Activated naive CD4-positive, alpha-beta T cell treated with anti-CD3 and anti-CD28 coated beads, Interleukin-2, amount 50 U/mL, for 16 hours (primary cell): ENCODE measurements around the gene EPM2AIP1.
"Not testable (repeated sequence)": the region's sequence is repeated elsewhere in the genome, so short reads cannot be mapped to it uniquely, and the experiment has no call there.

Source experiments
- DNase-seq: peaks from one replicate; pipeline ENCODE4 v3.0.0-alpha.2; 2020

EPM2AIP1 gene

GRCh38 chr3:36992806-36993325 lies at the start of gene EPM2AIP1:
TSS of gene EPM2AIP1 (minus strand) at chr3:36993131. CDS start at chr3:36993077, 54 bp downstream.
- no peak for DNase-seq

DNA sequence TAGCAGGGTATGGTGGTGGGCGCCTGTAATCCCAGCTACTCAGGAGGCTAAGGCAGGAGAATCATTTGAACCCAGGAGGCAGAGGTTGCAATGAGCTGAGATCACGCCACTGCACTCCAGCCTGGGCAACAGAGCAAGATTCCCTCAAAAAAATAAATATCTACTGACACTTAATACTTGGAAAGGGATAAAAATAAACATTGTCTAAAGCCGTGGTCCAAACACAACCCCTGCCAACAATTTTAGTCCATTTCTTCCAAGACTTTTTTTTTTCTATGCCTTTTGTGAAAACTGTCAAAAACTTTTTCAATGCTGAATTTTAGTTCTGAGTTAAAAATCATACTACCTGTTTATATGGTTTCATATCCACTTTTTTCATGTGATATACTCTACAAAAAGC lies 49.8 kb upstream of the EPM2AIP1 start:
- not testable (repeated sequence) for DNase-seq

GRCh38 chr3:37041546-37042195 lies 48.7 kb upstream of the EPM2AIP1 start:
- no peak for DNase-seq

GRCh38 chr3:37040231-37040630 lies 47.3 kb upstream of the EPM2AIP1 start:
- DNase-seq, result no peak

DNA sequence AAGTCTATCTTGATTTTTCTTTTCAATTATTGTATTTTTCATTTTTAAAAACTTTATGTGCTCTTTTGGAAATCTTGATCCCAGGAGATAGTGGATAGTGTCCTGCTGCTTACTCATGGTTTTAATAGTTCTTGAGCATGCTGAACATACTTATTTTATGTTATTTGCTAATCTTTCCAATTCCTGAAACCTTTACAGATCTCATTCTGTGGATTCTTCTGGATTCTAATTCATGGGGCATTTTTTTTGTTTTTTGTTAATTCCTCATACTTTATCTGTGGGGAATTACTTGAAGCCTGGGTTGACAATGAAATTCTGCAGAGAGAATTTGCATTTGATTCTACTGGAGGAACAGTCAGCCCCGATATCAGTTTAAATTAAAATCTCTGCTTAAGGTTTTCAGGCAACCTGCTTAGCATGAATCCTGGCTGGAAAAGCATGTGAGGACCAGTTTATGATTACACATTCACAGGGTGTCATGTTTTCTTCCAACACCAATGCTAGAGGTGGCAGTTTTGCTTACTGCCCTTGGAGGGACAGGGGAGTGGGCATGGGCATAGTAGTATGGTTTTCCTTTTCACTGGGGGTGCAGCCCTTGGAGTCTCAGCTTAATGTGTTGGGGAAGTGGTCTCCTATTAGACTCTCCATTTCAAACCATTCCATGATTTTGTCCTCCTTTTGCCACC lies 46.4 kb upstream of the EPM2AIP1 start:
- DNase-seq, result no peak

- DNase-seq, result no peak
These were observed 44.4 kb upstream of the EPM2AIP1 start for GRCh38 chr3:37037352-37037751.

DNA sequence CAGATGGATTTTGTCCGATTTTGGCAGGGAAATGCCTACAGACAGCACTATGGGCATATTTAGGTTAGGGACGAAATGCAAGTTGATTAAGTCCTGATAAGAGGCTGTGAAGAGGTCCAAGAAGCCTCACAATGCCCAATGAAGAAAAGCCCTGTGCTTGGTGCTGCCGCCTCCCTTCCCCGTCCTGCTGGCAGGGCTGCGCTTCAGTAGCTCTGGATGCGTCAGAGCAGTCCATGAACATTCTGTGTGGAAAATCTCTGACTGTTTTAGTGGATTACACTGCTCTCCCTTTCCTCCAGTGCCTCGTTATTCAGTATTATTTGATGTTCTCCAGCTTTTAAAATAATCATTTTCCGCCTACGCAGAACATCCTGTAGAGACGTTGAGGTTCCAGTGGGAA lies 40.0 kb upstream of the EPM2AIP1 start:
- DNase-seq, result no peak

DNA sequence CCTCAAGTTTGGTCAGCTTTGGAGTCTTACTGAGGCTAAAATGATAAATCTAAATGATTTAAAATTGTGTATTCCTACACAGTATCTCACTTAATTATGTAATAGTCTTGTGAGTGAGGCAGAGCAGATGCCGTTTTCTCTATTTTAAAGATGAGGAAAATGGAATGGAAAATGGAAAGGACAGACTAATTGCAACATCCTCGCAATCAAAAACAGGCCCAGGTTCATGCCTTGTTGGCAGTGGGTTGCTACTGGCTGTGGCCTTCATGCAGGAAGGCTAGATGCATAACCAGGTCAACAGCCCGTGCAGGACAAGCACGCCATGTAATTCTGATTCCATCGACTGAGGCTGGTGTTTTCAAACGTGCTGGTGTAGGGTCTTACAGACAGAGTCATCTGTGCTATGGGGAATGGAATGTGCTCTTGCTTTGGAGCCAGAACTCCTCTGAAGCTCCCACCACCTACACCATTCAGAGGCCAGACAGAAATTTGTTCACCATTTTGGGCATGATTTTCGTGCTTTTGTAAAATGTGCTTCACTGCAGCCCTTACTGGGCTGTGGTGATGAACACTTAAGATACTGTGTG lies 38.3 kb upstream of the EPM2AIP1 start:
- DNase-seq, result no peak

DNA sequence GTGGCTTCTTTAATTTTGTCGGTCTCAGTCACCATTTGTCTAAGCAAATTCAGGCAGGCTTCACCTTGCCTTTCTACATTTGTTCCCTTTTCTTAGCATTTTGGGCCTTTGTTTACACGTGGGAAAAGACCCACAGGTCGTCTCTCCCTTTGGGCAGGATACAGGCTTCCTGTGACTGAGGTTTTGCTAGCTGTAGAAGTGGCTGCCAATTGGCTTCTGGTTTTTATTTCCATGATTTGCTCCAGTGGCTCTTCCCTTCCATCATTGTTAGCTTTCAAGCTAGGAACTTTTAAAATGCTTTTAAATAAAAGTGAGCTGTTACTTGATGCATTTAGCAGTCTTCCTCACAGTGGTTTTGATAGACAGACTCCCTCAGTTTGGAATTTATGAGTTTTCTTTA lies 37.7 kb upstream of the EPM2AIP1 start:
- DNase-seq, result no peak

GRCh38 chr3:37029516-37030163 lies 36.7 kb upstream of the EPM2AIP1 start:
- DNase-seq, result no peak

GRCh38 chr3:37029111-37029510 lies 36.2 kb upstream of the EPM2AIP1 start:
- no peak for DNase-seq

- DNase-seq, result no peak
These were observed 35.4 kb upstream of the EPM2AIP1 start for GRCh38 chr3:37028329-37028728.

DNA sequence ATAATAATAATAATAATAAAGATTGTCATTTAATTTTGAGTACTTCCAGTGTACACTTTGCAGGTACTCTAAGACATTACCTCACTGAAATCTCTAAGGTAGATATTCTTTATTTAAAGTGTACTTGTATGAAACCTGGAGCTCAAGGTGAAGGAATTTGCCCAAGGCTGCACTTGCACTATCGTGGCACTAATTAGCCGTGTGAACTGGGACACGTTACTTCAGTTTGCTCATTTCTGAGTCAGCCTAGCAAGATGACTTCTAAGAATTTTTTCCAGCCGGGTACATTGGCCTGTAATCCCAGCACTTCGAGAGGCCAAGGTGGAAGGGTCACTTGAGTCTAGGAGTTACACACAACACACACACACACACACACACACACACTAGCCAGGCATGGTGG lies 33.9 kb upstream of the EPM2AIP1 start:
- no peak for DNase-seq

DNA sequence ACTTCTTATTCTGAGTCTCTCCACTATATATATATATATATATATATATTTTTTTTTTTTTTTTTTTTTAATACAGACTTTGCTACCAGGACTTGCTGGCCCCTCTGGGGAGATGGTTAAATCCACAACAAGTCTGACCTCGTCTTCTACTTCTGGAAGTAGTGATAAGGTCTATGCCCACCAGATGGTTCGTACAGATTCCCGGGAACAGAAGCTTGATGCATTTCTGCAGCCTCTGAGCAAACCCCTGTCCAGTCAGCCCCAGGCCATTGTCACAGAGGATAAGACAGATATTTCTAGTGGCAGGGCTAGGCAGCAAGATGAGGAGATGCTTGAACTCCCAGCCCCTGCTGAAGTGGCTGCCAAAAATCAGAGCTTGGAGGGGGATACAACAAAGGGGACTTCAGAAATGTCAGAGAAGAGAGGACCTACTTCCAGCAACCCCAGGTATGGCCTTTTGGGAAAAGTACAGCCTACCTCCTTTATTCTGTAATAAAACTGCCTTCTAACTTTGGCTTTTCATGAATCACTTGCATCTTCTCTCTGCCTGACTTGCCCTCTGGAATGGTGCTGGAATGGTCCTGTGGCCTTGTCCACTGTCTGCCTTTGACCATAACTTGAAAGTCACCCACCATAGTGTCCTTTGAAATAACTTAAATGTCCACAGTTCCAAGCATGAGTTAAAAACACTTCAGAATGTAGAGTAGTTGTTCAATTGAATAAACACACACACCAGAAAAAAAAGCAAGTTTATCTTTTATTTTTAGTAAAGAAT lies 32.8 kb upstream of the EPM2AIP1 start:
- DNase-seq, result no peak

DNA sequence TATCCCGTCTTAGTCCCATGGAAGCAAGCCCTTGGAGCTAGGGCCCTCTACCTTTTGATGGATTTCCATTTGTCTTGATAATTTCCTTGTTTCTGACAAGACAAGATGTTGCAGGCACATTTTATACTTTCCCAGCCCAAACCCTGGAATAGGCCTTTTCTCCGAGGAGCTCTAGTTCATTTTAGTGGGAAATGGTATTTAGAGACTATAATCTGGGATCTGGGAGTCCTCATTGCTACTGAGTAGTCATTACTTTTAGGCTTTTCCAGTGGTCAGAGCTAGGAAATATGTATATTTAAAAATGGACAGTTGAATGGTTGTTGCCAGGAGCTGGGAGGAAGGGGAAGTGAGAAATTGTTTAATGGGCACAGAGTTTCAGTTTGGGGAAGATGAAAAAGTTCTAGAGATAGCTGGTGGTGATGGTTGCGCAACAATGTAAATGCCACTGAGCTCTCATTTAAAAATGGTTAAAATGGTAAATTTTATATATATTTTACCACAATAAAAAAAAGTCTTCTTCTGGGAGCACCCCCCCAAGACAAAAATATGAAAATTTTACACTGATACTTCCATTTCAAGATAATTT lies 32.0 kb upstream of the EPM2AIP1 start:
- no peak for DNase-seq

- DNase-seq, result no peak
These were observed 31.2 kb upstream of the EPM2AIP1 start for GRCh38 chr3:37024092-37024491.

DNA sequence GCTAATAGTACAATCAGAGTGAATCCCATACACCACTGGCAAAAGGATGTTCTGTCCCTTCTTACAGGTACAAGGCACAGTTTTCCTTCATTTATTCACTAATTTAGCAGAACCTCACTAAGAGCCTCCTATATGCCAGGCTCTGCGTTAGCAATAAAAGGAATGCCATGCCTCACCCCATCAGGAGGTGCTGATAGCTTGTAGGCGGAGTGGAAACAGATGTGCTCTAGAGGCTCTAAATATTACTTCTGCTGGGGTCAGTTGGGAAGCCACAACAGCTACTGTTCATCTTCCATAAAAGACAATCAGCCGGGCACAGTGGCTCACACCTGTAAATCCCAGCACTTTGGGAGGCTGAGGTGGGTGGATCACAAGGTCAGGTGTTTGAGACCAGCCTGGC lies 24.8 kb upstream of the EPM2AIP1 start:
- DNase-seq, result no peak

GRCh38 chr3:37016903-37017302 lies 24.0 kb upstream of the EPM2AIP1 start:
- no peak for DNase-seq

- DNase-seq, result no peak
These were observed 22.7 kb upstream of the EPM2AIP1 start for GRCh38 chr3:37015642-37016041.

GRCh38 chr3:37014620-37015019 lies 21.7 kb upstream of the EPM2AIP1 start:
- DNase-seq, result no peak

DNA sequence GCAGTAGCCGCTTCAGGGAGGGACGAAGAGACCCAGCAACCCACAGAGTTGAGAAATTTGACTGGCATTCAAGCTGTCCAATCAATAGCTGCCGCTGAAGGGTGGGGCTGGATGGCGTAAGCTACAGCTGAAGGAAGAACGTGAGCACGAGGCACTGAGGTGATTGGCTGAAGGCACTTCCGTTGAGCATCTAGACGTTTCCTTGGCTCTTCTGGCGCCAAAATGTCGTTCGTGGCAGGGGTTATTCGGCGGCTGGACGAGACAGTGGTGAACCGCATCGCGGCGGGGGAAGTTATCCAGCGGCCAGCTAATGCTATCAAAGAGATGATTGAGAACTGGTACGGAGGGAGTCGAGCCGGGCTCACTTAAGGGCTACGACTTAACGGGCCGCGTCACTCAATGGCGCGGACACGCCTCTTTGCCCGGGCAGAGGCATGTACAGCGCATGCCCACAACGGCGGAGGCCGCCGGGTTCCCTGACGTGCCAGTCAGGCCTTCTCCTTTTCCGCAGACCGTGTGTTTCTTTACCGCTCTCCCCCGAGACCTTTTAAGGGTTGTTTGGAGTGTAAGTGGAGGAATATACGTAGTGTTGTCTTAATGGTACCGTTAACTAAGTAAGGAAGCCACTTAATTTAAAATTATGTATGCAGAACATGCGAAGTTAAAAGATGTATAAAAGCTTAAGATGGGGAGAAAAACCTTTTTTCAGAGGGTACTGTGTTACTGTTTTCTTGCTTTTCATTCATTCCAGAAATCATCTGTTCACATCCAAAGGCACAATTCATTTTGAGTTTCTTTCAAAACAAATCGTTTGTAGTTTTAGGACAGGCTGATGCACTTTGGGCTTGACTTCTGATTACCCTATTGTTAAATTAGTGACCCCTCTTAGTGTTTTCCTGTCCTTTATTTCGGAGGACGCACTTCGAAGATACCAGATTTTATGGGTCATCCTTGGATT lies 674 bp upstream of the EPM2AIP1 start, which contains the start of gene MLH1:
Gene MLH1, plus strand, starts transcription at position 193 of the 958 bp plus-strand sequence. Its CDS starts 30 bp downstream, at position 223.
- DNase-seq, result peak; percentile 97
